GM23338 (cell line): Measurements from ENCODE around the gene GNAI3. TPM values are rescaled to one million over a fixed set of nuclear protein-coding genes. Genes with fewer than 3 reads are reported as not detected.

Experiments
- ATAC-seq: fragments of 200-7000 bp; cut with Tn5 transposase; 3 replicates; pipeline ENCODE4 v1.9.1; 2020
- DNase-seq: peaks from one replicate; pipeline ENCODE4 v3.0.0-alpha.2; 2015; ENCODE audit warnings: low spot score
- H2AFZ ChIP-seq: fragments of 200-600 bp; sonication (generic); 2 replicates; pipeline ENCODE4 v1.8.0; 2016; ENCODE audit warnings: antibody characterized with exemption, mild to moderate bottlenecking, moderate library complexity
- H3F3A ChIP-seq: fragments of 200-600 bp; sonication (generic); replicated peaks from 2 replicates; pipeline ENCODE4 v1.8.0; 2017; ENCODE audit warnings: antibody characterized with exemption, mixed run types, low read depth
- H3K27ac ChIP-seq: fragments of 200-600 bp; sonication (generic); 2 replicates; pipeline ENCODE4 v1.6.1; 2016; ENCODE audit warnings: low read depth
- H3K27me3 ChIP-seq: fragments of 200-600 bp; sonication (generic); 2 replicates; pipeline ENCODE4 v1.8.0; 2016; ENCODE audit warnings: mild to moderate bottlenecking, mixed run types, moderate library complexity; ENCODE audit not compliant: insufficient read depth
- H3K36me3 ChIP-seq: fragments of 200-600 bp; sonication (generic); 2 replicates; pipeline ENCODE4 v1.8.0; 2016; ENCODE audit warnings: mild to moderate bottlenecking; ENCODE audit not compliant: insufficient read depth
- H3K4me1 ChIP-seq: fragments of 200-600 bp; sonication (generic); 2 replicates; pipeline ENCODE4 v1.8.0; 2016; ENCODE audit warnings: mild to moderate bottlenecking, moderate library complexity; ENCODE audit not compliant: insufficient read depth
- H3K4me2 ChIP-seq: fragments of 200-600 bp; sonication (generic); 2 replicates; pipeline ENCODE4 v1.7.1; 2017; ENCODE audit warnings: mixed run types
- H3K4me3 ChIP-seq: fragments of 200-600 bp; sonication (generic); 2 replicates; pipeline ENCODE4 v1.6.1; 2016; ENCODE audit warnings: mixed run types
- H3K79me2 ChIP-seq: fragments of 200-600 bp; sonication (generic); replicated peaks from 2 replicates; pipeline ENCODE4 v1.8.0; 2017; ENCODE audit warnings: mild to moderate bottlenecking; ENCODE audit not compliant: insufficient read depth
- H3K9me2 ChIP-seq: fragments of 200-600 bp; sonication (generic); 2 replicates; pipeline ENCODE4 v1.8.0; 2017; ENCODE audit not compliant: insufficient read depth
- H4K20me1 ChIP-seq: fragments of 200-600 bp; sonication (generic); replicated peaks from 2 replicates; pipeline ENCODE4 v1.8.0; 2017; ENCODE audit warnings: mild to moderate bottlenecking; ENCODE audit not compliant: insufficient read depth
- H3K27ac Mint-ChIP-seq: 2 replicates; pipeline ENCODE4 v1.8.0; 2020; ENCODE audit warnings: inconsistent platforms, mild to moderate bottlenecking, moderate library complexity, mixed read lengths
- H3K27me3 Mint-ChIP-seq: 3 replicates; pipeline ENCODE4 v1.8.0; 2022; ENCODE audit warnings: low read depth, mild to moderate bottlenecking, moderate library complexity, mixed read lengths, inconsistent platforms; ENCODE audit not compliant: insufficient read depth, poor library complexity
- H3K36me3 Mint-ChIP-seq: 3 replicates; pipeline ENCODE4 v1.8.0; 2021; ENCODE audit warnings: low read depth, mild to moderate bottlenecking, inconsistent platforms, moderate library complexity, mixed read lengths
- H3K4me1 Mint-ChIP-seq: 3 replicates; pipeline ENCODE4 v1.8.0; 2020; ENCODE audit warnings: mild to moderate bottlenecking, inconsistent platforms, mixed read lengths
- H3K4me3 Mint-ChIP-seq: 3 replicates; pipeline ENCODE4 v1.8.0; 2021; ENCODE audit warnings: moderate library complexity, mild to moderate bottlenecking, inconsistent platforms, mixed read lengths
- H3K9me3 Mint-ChIP-seq: 3 replicates; pipeline ENCODE4 v1.8.0; 2020; ENCODE audit warnings: moderate library complexity, mild to moderate bottlenecking, inconsistent platforms, mixed read lengths
- CREB1 ChIP-seq: fragments of 250-450 bp; sonication (Bioruptor Pico); IDR thresholded peaks from 2 replicates; pipeline ENCODE4 v1.5.0; 2020; ENCODE audit warnings: low read depth, mild to moderate bottlenecking, moderate library complexity
- ETS1 ChIP-seq: IDR thresholded peaks from 2 replicates; pipeline ENCODE4 v1.6.1; 2016; ENCODE audit warnings: antibody characterized with exemption
- EZH2phosphoT487 ChIP-seq: fragments of 200-600 bp; sonication (generic); IDR thresholded peaks from one replicate; pipeline ENCODE4 v1.8.1; 2018; ENCODE audit warnings: antibody characterized with exemption; ENCODE audit not compliant: unreplicated experiment
- JUNB ChIP-seq: IDR thresholded peaks from one replicate; pipeline ENCODE4 v1.6.1; 2016; ENCODE audit warnings: antibody characterized with exemption; ENCODE audit not compliant: unreplicated experiment
- POLR2AphosphoS5 ChIP-seq: IDR thresholded peaks from 2 replicates; pipeline ENCODE4 v1.6.1; 2016; ENCODE audit warnings: antibody characterized with exemption, low read depth
- REST ChIP-seq: IDR thresholded peaks from one replicate; pipeline ENCODE4 v1.6.1; 2018; ENCODE audit warnings: antibody characterized with exemption; ENCODE audit not compliant: unreplicated experiment
- ZNF331 ChIP-seq: fragments of 250-450 bp; sonication (Bioruptor Pico); IDR thresholded peaks from 2 replicates; pipeline ENCODE4 v1.5.0; 2020; ENCODE audit warnings: low read depth, mild to moderate bottlenecking, moderate library complexity
- ZNF462 ChIP-seq: fragments of 250-450 bp; sonication (Bioruptor Pico); IDR thresholded peaks from 2 replicates; pipeline ENCODE4 v1.5.0; 2020; ENCODE audit warnings: mild to moderate bottlenecking, moderate library complexity
- polyA plus RNA-seq: library from polyadenylated mRNA; unstranded; fragments of >200 nt; fragmentation: Nextera tagmentation; extraction: Ambion mirVana; gene quantifications from 2 replicates; pipeline ENCODE4 v1.2.1, GENCODE V29; 2016
- total RNA-seq: library from RNA; depleted of rRNA; stranded (reverse); fragments of >200 nt; shearing (Covaris generic); gene quantifications from 2 replicates; pipeline ENCODE4 v1.2.3, GENCODE V29; 2014
- TF ChIP-seq, protein P1 (sequence below), 2 experiments: fragments of 200-600 bp in 1 of 2; sonication (generic) in 1 of 2; conservative IDR thresholded peaks; 2 replicates each; pipeline versions ENCODE4 v1.5.1 to v1.6.1; 2016 to 2017; ENCODE audit warnings: antibody characterized with exemption in 2 of 2, low read depth in 2 of 2, mild to moderate bottlenecking in 2 of 2, moderate library complexity in 1 of 2

The GNAI3 gene
- total and polyA plus RNA-seq, 2 experiments from 2014 or later = 4.5 to 10.2 TPM

DNA sequence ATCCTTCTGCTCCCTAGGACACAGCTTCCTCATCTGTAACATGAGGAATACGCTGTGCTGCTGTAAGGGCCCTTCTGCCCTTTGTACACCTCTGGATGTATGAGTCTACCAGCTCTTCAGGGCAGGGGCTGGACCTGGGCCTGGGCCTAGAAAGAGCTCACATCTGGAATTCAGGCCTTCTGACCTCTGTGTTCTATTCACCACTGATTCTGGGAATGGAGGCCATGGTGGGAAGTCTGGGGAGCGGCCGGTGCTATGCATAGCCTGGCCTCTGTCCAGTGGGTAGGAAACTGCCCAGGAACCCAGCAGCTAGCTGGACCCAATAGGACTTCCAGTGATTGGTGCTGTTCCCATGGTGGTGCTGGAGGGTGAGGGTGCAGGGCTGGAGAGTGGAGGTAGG is 19.7 kb upstream of the GNAI3 start:
- Histone ChIP-seq H3K27ac (no peak overlapping the region), H3K4me1 (peaks cover 4% of the 10 kb centered on the region; the same call in 1 of the 2 replicates), H4K20me1 (no peaks in the 10 kb centered on the region), H3K36me3 (no peaks in the 10 kb centered on the region), H3K27me3 (no peaks in the 10 kb centered on the region), H3K4me2 (no peak overlapping the region), H3K9me2 (no peaks in the 10 kb centered on the region), H2AFZ (no peak overlapping the region), H3K79me2 (no peaks in the 10 kb centered on the region), H3K4me3 (no peak overlapping the region), H3F3A (no peaks in the 10 kb centered on the region)
- Mint-ChIP-seq H3K4me1 (peaks cover 12% of the 10 kb centered on the region; the same call in 2 of the 3 replicates), H3K4me3 (no peak overlapping the region), H3K27me3 (peaks cover 12% of the 10 kb centered on the region), H3K27ac (no peak overlapping the region), H3K36me3 (no peaks in the 10 kb centered on the region), H3K9me3 (no peaks in the 10 kb centered on the region; the same call in 2 of the 3 replicates)
- DNase-seq = no peak
- TF ChIP-seq, protein P1, sequence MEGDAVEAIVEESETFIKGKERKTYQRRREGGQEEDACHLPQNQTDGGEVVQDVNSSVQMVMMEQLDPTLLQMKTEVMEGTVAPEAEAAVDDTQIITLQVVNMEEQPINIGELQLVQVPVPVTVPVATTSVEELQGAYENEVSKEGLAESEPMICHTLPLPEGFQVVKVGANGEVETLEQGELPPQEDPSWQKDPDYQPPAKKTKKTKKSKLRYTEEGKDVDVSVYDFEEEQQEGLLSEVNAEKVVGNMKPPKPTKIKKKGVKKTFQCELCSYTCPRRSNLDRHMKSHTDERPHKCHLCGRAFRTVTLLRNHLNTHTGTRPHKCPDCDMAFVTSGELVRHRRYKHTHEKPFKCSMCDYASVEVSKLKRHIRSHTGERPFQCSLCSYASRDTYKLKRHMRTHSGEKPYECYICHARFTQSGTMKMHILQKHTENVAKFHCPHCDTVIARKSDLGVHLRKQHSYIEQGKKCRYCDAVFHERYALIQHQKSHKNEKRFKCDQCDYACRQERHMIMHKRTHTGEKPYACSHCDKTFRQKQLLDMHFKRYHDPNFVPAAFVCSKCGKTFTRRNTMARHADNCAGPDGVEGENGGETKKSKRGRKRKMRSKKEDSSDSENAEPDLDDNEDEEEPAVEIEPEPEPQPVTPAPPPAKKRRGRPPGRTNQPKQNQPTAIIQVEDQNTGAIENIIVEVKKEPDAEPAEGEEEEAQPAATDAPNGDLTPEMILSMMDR (conservative IDR thresholded peaks at IDR 0.05; ENCODE audit: low read depth in 2 of 2) = no peak
- TF ChIP-seq ZNF462 (CRISPR knock-in tag) (no peak), EZH2phosphoT487 (no peak), ETS1 (no peak), CREB1 (CRISPR knock-in tag) (no peak), ZNF331 (CRISPR knock-in tag) (no peak), REST (no peak), JUNB (no peak), POLR2AphosphoS5 (no peak)
- ATAC-seq = no peak
